Thoracic aorta (tissue), 2 donors: ENCODE data around the gene PPP1R12B. TPM values are rescaled to one million over a fixed set of nuclear protein-coding genes. Genes with fewer than 3 reads are reported as not detected.
A peak's percentile ranks its signal among the peaks of the same experiment; 100 is the strongest.

ENCODE experiments used
- ATAC-seq: fragments of 150-250 bp; one replicate; pipeline ENCODE4 v1.8.0; 2017; ENCODE audit warnings: low read depth; ENCODE audit not compliant: insufficient number of reproducible peaks, low FRiP score
- DNase-seq: peaks from one replicate; pipeline ENCODE4 v3.0.0-alpha.2; 2020; ENCODE audit warnings: low spot score
- H3K27ac ChIP-seq, 2 donors: fragments of 200-600 bp; sonication (generic); 1 replicate in 1 of 2; 2 replicates in 1 of 2; pipeline ENCODE4 v1.5.1; 2016; ENCODE audit warnings: mild to moderate bottlenecking in 2 of 2, moderate library complexity in 2 of 2
- H3K27me3 ChIP-seq: fragments of 200-600 bp; sonication (generic); replicated peaks from 2 replicates; pipeline ENCODE4 v1.6.0; 2016; ENCODE audit warnings: mild to moderate bottlenecking; ENCODE audit not compliant: insufficient read depth
- H3K36me3 ChIP-seq: fragments of 200-600 bp; sonication (generic); one replicate; pipeline ENCODE4 v1.5.1; 2016
- H3K4me1 ChIP-seq, 2 donors: fragments of 200-600 bp; sonication (generic); 1 replicate in 1 of 2; 2 replicates in 1 of 2; pipeline versions ENCODE4 v1.5.1 to v1.6.0; 2016; ENCODE audit warnings: low read depth in 2 of 2, mild to moderate bottlenecking in 1 of 2; ENCODE audit not compliant: control insufficient read depth in 1 of 2
- H3K4me3 ChIP-seq: fragments of 200-600 bp; sonication (generic); 2 replicates; pipeline ENCODE4 v1.5.1; 2016; ENCODE audit warnings: mild to moderate bottlenecking
- H3K9me3 ChIP-seq: fragments of 200-600 bp; sonication (generic); 2 replicates; pipeline ENCODE4 v1.5.1; 2016
- total RNA-seq, 2 donors: library from RNA; depleted of rRNA; stranded (reverse); fragments of >200 nt; gene quantifications; one replicate each; pipeline versions ENCODE4 v1.1.0 to v1.2.3, GENCODE V29; 2016
- TF ChIP-seq, protein P1 (sequence below): fragments of 200-600 bp; sonication (generic); IDR thresholded peaks from one replicate; pipeline ENCODE4 v1.5.1; 2019; ENCODE audit warnings: antibody characterized with exemption

Gene PPP1R12B
- total RNA-seq, 2 donors from 2014 or later = 573 to 677 TPM

- Histone ChIP-seq H3K4me1 (peaks cover 37 to 79% of the 10 kb centered on the region in 2 donors), H3K36me3 (peaks cover 43% of the 10 kb centered on the region), H3K27me3 (no peaks in the 10 kb centered on the region), H3K27ac (peak overlapping the region; percentile 48 to 94), H3K9me3 (no peaks in the 10 kb centered on the region), H3K4me3 (no peak overlapping the region)
- ATAC-seq (no peak), DNase-seq (no peak)
- TF ChIP-seq, protein P1, sequence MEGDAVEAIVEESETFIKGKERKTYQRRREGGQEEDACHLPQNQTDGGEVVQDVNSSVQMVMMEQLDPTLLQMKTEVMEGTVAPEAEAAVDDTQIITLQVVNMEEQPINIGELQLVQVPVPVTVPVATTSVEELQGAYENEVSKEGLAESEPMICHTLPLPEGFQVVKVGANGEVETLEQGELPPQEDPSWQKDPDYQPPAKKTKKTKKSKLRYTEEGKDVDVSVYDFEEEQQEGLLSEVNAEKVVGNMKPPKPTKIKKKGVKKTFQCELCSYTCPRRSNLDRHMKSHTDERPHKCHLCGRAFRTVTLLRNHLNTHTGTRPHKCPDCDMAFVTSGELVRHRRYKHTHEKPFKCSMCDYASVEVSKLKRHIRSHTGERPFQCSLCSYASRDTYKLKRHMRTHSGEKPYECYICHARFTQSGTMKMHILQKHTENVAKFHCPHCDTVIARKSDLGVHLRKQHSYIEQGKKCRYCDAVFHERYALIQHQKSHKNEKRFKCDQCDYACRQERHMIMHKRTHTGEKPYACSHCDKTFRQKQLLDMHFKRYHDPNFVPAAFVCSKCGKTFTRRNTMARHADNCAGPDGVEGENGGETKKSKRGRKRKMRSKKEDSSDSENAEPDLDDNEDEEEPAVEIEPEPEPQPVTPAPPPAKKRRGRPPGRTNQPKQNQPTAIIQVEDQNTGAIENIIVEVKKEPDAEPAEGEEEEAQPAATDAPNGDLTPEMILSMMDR = no peak
These were observed 236.4 kb downstream of the PPP1R12B start for GRCh38 chr1:202584707-202585589.

- Histone ChIP-seq H3K4me1 (peaks cover 37 to 79% of the 10 kb centered on the region in 2 donors), H3K27me3 (no peaks in the 10 kb centered on the region), H3K36me3 (peaks cover 37% of the 10 kb centered on the region), H3K4me3 (no peak overlapping the region), H3K27ac (peak overlapping the region; percentile 48 to 94), H3K9me3 (no peaks in the 10 kb centered on the region)
- TF ChIP-seq, protein P1 = no peak
- ATAC-seq = no peak
- no peak for DNase-seq
These were observed 237.1 kb downstream of the PPP1R12B start for GRCh38 chr1:202585590-202585933.

- H3K27me3 ChIP-seq = no peaks in the 10 kb centered on the region
- H3K36me3 ChIP-seq = peaks cover 30% of the 10 kb centered on the region
- H3K4me3 ChIP-seq = no peak overlapping the region
- H3K4me1 ChIP-seq = peaks cover 37 to 75% of the 10 kb centered on the region in 2 donors
- TF ChIP-seq, protein P1 = no peak
- no peak for ATAC-seq
- DNase-seq = no peak
- peak overlapping the region; percentile 94 to 96 for H3K27ac ChIP-seq
- H3K9me3 ChIP-seq = no peaks in the 10 kb centered on the region
These were observed 237.7 kb downstream of the PPP1R12B start for GRCh38 chr1:202586018-202586821.

- no peaks in the 10 kb centered on the region for H3K9me3 ChIP-seq
- H3K4me3 ChIP-seq = no peak overlapping the region
- peaks cover 37 to 74% of the 10 kb centered on the region in 2 donors for H3K4me1 ChIP-seq
- peak overlapping the region; percentile 94 to 96 for H3K27ac ChIP-seq
- H3K36me3 ChIP-seq = peaks cover 24% of the 10 kb centered on the region
- ATAC-seq = no peak
- TF ChIP-seq, protein P1 = no peak
- H3K27me3 ChIP-seq = no peaks in the 10 kb centered on the region
- DNase-seq = no peak
These were observed 238.4 kb downstream of the PPP1R12B start for GRCh38 chr1:202586871-202587270.
